NCI-H345 (cell line): ENCODE results near the gene MDH2.
"Not testable (repeated sequence)": the region's sequence is repeated elsewhere in the genome, so short reads cannot be mapped to it uniquely, and the experiment has no call there.

Experiments used
- DNase-seq: peaks from one replicate; lab custom pipeline; 2025; lab: John Stamatoyannopoulos, UW

The MDH2 gene

DNA sequence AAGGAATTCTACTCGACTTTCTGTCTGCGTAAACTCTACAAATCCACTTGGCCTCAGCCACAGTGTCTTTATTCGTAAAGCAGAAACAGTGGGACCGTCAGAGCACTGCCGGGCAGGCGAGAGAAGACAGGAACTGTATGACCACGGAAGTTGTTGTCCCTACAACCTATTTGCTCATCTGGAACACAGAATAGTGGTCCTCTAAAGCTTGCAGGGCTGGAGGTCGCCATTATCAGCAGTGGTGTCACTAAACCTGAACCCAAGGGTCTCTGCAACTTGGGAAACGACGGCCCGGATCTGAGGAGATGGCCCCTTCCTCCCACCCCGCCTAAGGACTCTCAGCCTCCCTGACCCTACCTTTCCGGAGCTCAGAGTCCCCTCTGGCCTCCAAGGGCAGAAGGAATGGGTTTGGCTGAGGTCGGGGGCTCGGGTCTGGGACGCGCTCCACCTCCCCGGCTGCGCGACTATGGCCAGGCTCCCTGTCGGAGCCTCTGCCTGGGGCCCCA, 548 bp upstream of the MDH2 start:
- no peak for DNase-seq

- no peak for DNase-seq
These were observed 722 bp downstream of the MDH2 start for GRCh38 chr7:76048668-76048988.

GRCh38 chr7:76049295-76049694, 1.4 kb downstream of the MDH2 start:
- DNase-seq = no peak

GRCh38 chr7:76050545-76050944, 2.6 kb downstream of the MDH2 start:
- no peak for DNase-seq

- no peak for DNase-seq
These were observed 3.9 kb downstream of the MDH2 start for GRCh38 chr7:76051840-76052239.

GRCh38 chr7:76052681-76053080, 4.8 kb downstream of the MDH2 start:
- DNase-seq = not testable (repeated sequence)

DNA sequence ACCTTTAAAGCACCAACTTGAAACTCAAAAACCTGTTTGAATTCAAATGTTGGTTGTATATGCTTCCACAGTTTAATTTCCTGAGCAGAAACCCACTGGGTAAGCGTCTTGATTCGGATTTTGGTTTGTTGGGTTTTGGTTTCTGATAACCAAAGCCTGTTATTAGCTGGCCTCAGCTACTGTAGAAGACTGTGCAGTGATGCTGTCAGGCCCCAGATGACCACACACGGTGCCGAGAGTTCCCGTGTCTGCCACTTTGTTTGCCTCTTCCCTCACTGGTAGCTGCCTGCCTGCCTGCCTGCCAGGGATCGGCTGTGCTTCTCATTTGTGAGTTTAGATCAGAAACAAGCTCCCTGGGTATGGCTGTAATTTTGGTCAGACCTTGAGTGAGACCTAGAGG, 5.6 kb downstream of the MDH2 start:
- no peak for DNase-seq

GRCh38 chr7:76054123-76055120, 6.5 kb downstream of the MDH2 start:
- DNase-seq = peak; percentile 8

- no peak for DNase-seq
These were observed 8.3 kb downstream of the MDH2 start for GRCh38 chr7:76056241-76056640.

DNA sequence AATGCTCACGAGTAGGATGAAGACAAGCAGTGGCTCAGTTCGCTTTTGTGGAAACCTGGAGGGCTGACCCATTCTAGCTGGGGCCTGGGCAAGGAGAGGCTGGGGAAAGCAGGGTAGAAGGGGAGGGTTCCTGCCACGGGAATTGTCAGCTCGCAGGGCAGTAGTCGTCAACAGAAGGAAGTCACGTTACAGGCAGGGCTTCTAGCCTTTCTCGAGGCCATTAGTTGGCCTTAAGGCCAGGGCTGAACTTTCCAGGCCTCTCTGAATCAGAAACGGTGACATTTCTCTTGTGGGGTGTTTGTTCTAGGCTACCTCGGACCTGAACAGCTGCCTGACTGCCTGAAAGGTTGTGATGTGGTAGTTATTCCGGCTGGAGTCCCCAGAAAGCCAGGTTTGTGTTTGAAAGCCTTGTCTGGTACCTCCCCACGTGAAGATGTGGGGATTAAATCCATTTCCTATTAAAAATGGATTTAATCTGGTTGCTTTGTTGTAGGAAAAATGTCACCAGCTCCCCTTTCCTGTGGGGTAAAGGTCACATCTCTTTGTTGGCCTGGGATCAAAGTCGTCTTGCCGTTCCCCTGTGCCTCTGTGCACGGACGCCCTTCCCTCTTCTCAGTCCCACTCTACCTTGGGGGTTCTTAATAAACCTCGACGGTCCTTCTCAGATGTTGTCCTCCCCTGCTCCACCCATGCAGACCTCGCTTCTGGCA, 9.4 kb downstream of the MDH2 start:
- no peak for DNase-seq

GRCh38 chr7:76057813-76058145, 9.9 kb downstream of the MDH2 start:
- DNase-seq = no peak

- DNase-seq = not testable (repeated sequence)
These were observed 10.8 kb downstream of the MDH2 start for GRCh38 chr7:76058745-76059144.

- no peak for DNase-seq
These were observed 12.9 kb downstream of the MDH2 start for GRCh38 chr7:76060842-76061241.

- no peak for DNase-seq
These were observed 14.3 kb downstream of the MDH2 start for GRCh38 chr7:76062254-76062653.

GRCh38 chr7:76063114-76063513, 15.2 kb downstream of the MDH2 start:
- DNase-seq = no peak

DNA sequence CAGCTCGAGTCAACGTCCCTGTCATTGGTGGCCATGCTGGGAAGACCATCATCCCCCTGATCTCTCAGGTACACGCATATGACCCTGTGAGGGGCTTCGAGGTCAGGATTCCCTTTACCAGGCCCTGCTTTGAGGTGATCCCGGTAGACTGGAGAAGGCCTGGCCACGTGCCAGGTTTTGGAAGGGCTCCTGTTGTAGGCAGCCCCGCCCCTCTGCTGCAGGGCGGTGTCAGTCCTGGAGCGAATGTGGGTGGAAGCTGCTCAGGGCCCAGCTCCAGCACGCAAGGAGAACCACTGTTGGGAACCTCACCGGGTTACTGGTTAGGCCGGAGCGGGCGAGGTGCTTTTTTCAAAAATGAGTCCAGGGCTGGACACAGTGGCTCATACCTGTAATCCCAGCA, 15.6 kb downstream of the MDH2 start:
- peak; percentile 63 for DNase-seq

DNA sequence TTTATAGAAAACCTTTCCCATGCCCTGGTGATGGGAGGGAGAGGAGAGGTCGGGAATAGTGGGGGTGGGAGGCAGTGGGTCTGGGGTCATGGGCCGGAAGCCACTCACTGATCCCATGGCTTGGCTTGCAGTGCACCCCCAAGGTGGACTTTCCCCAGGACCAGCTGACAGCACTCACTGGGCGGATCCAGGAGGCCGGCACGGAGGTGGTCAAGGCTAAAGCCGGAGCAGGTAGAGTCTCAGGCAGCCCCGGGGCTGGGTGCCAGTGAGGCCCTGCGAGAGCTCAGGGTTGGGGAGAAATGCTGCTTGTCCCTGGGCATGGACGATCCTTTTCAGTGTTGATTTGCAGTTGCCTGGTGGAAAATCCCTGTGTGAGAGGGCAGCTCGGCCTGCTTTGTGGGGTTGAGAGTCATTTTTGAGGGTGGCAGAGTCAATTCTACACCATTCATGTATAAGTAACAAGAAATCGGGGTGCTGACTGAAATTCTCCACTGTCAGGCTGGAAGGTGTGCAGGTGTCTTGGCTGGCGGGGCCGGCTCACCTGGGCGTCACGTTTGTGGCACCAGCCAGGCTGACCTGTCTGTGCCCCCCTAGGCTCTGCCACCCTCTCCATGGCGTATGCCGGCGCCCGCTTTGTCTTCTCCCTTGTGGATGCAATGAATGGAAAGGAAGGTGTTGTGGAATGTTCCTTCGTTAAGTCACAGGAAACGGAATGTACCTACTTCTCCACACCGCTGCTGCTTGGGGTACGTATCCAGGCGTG, 16.5 kb downstream of the MDH2 start:
- no peak for DNase-seq

GRCh38 chr7:76065016-76065612, 17.2 kb downstream of the MDH2 start:
- DNase-seq = no peak

GRCh38 chr7:76066716-76067503, 19.0 kb downstream of the MDH2 start:
- no peak for DNase-seq

DNA sequence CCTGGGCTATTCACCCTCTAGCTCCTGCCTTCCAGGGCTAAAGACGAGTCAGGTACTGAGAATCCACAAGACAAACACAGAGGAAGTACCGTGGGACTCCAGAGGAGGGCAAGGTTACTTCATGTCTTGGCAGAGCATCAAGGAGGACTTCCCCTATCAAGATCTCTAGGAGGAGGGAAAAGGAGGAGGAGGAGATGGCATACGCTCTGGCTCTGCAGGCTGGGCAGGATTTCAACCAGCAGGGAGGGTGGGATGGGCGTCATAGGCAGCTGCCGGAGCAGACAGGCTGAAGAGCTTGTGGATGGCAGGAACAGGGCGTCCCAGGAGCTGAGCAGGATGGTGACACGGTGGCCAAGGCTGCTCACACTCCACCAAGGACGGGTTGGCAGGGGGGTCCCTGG, 21.3 kb downstream of the MDH2 start:
- no peak for DNase-seq
